Measurements from ENCODE around the gene PAX5. TPM values are rescaled to one million over a fixed set of nuclear protein-coding genes. Genes with fewer than 3 reads are reported as not detected.

PAX5 gene
- total RNA-seq, 1 donor from 2014 or later = 0.25 TPM

DNA sequence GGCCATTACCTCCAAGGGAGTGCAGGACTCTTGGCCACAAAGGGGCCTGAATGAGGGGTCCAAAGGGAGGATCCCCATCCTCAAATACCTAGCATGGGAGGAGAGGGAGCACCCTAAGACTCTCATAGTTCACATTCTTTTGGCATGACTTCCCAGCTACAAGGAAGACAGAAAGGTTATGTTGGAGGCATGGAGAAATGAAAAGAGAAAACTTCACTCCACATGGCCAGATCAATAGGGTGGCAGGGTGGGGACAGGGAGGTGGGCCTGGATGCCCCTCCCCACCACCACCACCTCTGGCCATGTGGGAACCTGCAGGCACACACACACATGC is 97.6 kb downstream of the PAX5 start:
- no peak overlapping the region for H3K4me3 ChIP-seq
- H3K4me1 ChIP-seq = no peaks in the 10 kb centered on the region
- H3K9me3 ChIP-seq = no peaks in the 10 kb centered on the region
- H3K27ac ChIP-seq = no peak overlapping the region
- no peak for TF ChIP-seq POLR2A (IDR thresholded peaks at IDR 0.05)
- TF ChIP-seq, protein P1, sequence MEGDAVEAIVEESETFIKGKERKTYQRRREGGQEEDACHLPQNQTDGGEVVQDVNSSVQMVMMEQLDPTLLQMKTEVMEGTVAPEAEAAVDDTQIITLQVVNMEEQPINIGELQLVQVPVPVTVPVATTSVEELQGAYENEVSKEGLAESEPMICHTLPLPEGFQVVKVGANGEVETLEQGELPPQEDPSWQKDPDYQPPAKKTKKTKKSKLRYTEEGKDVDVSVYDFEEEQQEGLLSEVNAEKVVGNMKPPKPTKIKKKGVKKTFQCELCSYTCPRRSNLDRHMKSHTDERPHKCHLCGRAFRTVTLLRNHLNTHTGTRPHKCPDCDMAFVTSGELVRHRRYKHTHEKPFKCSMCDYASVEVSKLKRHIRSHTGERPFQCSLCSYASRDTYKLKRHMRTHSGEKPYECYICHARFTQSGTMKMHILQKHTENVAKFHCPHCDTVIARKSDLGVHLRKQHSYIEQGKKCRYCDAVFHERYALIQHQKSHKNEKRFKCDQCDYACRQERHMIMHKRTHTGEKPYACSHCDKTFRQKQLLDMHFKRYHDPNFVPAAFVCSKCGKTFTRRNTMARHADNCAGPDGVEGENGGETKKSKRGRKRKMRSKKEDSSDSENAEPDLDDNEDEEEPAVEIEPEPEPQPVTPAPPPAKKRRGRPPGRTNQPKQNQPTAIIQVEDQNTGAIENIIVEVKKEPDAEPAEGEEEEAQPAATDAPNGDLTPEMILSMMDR (IDR thresholded peaks at IDR 0.05) = no peak
- TF ChIP-seq POLR2AphosphoS5 (IDR thresholded peaks at IDR 0.05; ENCODE audit: insufficient read depth in 1 of 2, low read depth in 1 of 2) = no peak
- DNase-seq (ENCODE audit: extremely low spot score in 2 of 2) = no peak
- H3K36me3 ChIP-seq = no peaks in the 10 kb centered on the region
- intact Hi-C loops (cut with DNase I) = no loop called here
- no peaks in the 10 kb centered on the region for H3K27me3 ChIP-seq

- H3K36me3 ChIP-seq = no peaks in the 10 kb centered on the region
- H3K4me1 ChIP-seq = no peaks in the 10 kb centered on the region
- peak; percentile 67 to 77 for DNase-seq (ENCODE audit: extremely low spot score in 2 of 2)
- intact Hi-C loops (cut with DNase I) = no loop called here
- H3K4me3 ChIP-seq = no peak overlapping the region
- no peaks in the 10 kb centered on the region for H3K9me3 ChIP-seq
- TF ChIP-seq, protein P1 (IDR thresholded peaks at IDR 0.05) = no peak
- TF ChIP-seq POLR2AphosphoS5 (IDR thresholded peaks at IDR 0.05; ENCODE audit: insufficient read depth in 1 of 2, low read depth in 1 of 2) (no peak), POLR2A (IDR thresholded peaks at IDR 0.05) (no peak)
- H3K27me3 ChIP-seq = no peaks in the 10 kb centered on the region
- H3K27ac ChIP-seq = no peak overlapping the region
Observed at GRCh38 chr9:36935768-36936497, 98.1 kb downstream of the PAX5 start.

DNA sequence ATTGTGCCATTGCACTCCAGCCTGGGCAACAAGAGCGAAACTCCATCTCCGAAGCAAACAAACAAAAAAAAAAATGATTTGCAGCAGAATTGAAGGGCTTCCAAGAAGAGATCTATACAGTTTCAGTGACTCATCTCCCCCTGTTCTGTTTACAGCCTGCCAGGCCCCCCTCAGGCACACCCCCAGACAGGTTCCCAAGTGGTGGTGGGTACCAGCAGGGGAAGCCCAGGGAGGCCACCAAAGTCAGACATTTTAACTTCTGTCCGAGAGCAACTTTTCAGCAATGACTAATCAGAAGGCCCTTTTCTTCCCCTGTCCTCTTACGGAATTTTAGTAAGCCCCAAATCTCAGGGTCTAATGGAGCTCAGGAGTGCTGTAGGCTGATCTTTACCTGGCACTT is 98.7 kb downstream of the PAX5 start:
- Histone ChIP-seq H3K36me3 (no peaks in the 10 kb centered on the region), H3K4me1 (no peaks in the 10 kb centered on the region), H3K4me3 (no peak overlapping the region), H3K27me3 (no peaks in the 10 kb centered on the region), H3K9me3 (no peaks in the 10 kb centered on the region), H3K27ac (no peak overlapping the region)
- no peak for TF ChIP-seq POLR2A (IDR thresholded peaks at IDR 0.05)
- DNase-seq (ENCODE audit: extremely low spot score in 2 of 2) = peak in 1 of 2 donors; percentile 29
- intact Hi-C loops (cut with DNase I) = no loop called here

DNA sequence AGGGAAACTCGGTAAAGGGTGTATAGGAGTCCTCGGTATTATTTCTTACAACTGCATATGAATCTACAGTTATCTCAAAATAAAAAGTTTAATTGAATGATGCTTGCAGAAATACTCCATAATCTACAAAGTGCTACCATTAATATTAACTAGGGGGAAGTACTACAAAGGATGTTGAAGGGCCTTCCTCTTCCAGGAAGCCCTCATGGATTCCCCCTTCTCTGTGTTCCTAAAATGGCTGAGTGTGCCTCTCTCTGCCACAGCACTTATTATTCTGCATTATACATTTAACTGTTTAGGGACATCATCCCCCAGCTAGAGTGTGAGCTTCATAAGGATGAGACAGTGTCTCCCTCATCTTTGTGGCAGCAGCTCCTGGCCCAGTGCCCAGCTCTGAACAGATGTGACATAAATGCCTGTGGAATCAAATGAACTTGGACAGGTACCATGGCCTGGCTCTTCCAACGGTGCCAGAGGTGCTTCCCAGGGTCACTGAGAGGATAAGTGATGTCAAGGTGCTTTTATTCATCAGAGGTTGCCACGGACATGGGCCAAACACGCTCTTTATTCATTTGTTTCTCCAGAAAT is 99.5 kb downstream of the PAX5 start:
- intact Hi-C loops (cut with DNase I) = no loop called here
- peak in 1 of 2 donors; percentile 40 for DNase-seq (ENCODE audit: extremely low spot score in 2 of 2)
- Histone ChIP-seq H3K4me1 (no peaks in the 10 kb centered on the region), H3K27ac (no peak overlapping the region), H3K4me3 (no peak overlapping the region), H3K27me3 (no peaks in the 10 kb centered on the region), H3K36me3 (no peaks in the 10 kb centered on the region), H3K9me3 (no peaks in the 10 kb centered on the region)
- TF ChIP-seq POLR2A (IDR thresholded peaks at IDR 0.05) (no peak), POLR2AphosphoS5 (IDR thresholded peaks at IDR 0.05; ENCODE audit: insufficient read depth in 1 of 2, low read depth in 1 of 2) (no peak)
- TF ChIP-seq, protein P1 (IDR thresholded peaks at IDR 0.05) = no peak

- no peak overlapping the region for H3K4me3 ChIP-seq
- no peaks in the 10 kb centered on the region for H3K27me3 ChIP-seq
- H3K27ac ChIP-seq = no peak overlapping the region
- intact Hi-C loops (cut with DNase I) = no loop called here
- H3K36me3 ChIP-seq = no peaks in the 10 kb centered on the region
- TF ChIP-seq POLR2A (IDR thresholded peaks at IDR 0.05) (no peak), POLR2AphosphoS5 (IDR thresholded peaks at IDR 0.05; ENCODE audit: insufficient read depth in 1 of 2, low read depth in 1 of 2) (no peak)
- TF ChIP-seq, protein P1 (IDR thresholded peaks at IDR 0.05) = no peak
- no peaks in the 10 kb centered on the region for H3K4me1 ChIP-seq
- no peaks in the 10 kb centered on the region for H3K9me3 ChIP-seq
- peak in 1 of 2 donors; percentile 71 for DNase-seq (ENCODE audit: extremely low spot score in 2 of 2)
Observed at GRCh38 chr9:36933676-36934215, 100.3 kb downstream of the PAX5 start.
